Glutamatergic neuron (in vitro differentiated cells): ENCODE data around the gene TGFA. TPM values are rescaled to one million over a fixed set of nuclear protein-coding genes. Genes with fewer than 3 reads are reported as not detected.

Experiments
- DNase-seq: peaks from one replicate; pipeline ENCODE4 v3.0.0; 2022
- H3K27ac Mint-ChIP-seq: one replicate; pipeline ENCODE4 v1.8.0; 2020; ENCODE audit warnings: mild to moderate bottlenecking, mixed read lengths, inconsistent platforms; ENCODE audit not compliant: unreplicated experiment
- H3K27me3 Mint-ChIP-seq: one replicate; pipeline ENCODE4 v1.8.0; 2020; ENCODE audit warnings: mild to moderate bottlenecking, moderate library complexity, mixed read lengths, inconsistent platforms; ENCODE audit not compliant: unreplicated experiment
- H3K36me3 Mint-ChIP-seq: one replicate; pipeline ENCODE4 v1.8.0; 2020; ENCODE audit warnings: mild to moderate bottlenecking, mixed read lengths, inconsistent platforms; ENCODE audit not compliant: unreplicated experiment
- H3K4me1 Mint-ChIP-seq: one replicate; pipeline ENCODE4 v1.8.0; 2020; ENCODE audit warnings: mild to moderate bottlenecking, low read depth, mixed read lengths, inconsistent platforms; ENCODE audit not compliant: unreplicated experiment
- H3K4me3 Mint-ChIP-seq: one replicate; pipeline ENCODE4 v1.8.0; 2020; ENCODE audit warnings: mild to moderate bottlenecking, mixed read lengths, inconsistent platforms; ENCODE audit not compliant: unreplicated experiment
- H3K9me3 Mint-ChIP-seq: one replicate; pipeline ENCODE4 v1.8.0; 2020; ENCODE audit warnings: mild to moderate bottlenecking, moderate library complexity, mixed read lengths, inconsistent platforms; ENCODE audit not compliant: unreplicated experiment
- total RNA-seq: library from RNA; stranded (reverse); fragmentation: NEBNext Ultra II Directional; extraction: Animal tissue kit (Norgen Biotek cat#: 25700); gene quantifications from one replicate; pipeline ENCODE4 v1.2.1, GENCODE V29; 2021; ENCODE audit not compliant: unreplicated experiment
- TF ChIP-seq, protein P1 (sequence below): fragments of 200-600 bp; sonication (generic); IDR thresholded peaks from one replicate; pipeline ENCODE4 v1.5.0; 2021; ENCODE audit not compliant: partially characterized antibody, unreplicated experiment

TGFA gene
- total RNA-seq, 1 donor from 2014 or later, result 4.7 TPM

DNA sequence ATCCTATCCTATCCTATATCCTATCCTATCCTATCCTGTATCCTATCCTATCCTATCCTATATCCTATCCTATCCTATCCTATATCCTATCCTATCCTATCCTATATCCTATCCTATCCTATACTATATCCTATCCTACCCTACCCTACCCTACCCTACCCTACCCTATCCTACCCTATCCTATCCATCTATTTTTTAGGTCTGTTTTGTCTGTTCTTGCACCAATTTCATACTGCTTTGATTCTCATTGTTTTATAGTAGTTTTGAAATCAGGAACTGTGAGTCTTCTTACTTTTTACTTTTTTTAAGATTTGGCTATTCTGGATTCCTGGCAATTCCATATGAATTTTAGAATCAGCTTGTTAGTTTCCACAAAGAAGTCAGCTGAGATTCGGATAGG, 118.5 kb downstream of the TGFA start:
- H3K36me3 Mint-ChIP-seq, result no peaks in the 10 kb centered on the region
- no peak overlapping the region for H3K4me3 Mint-ChIP-seq
- H3K27me3 Mint-ChIP-seq, result peaks cover 3% of the 10 kb centered on the region
- H3K27ac Mint-ChIP-seq, result no peak overlapping the region
- TF ChIP-seq, protein P1, sequence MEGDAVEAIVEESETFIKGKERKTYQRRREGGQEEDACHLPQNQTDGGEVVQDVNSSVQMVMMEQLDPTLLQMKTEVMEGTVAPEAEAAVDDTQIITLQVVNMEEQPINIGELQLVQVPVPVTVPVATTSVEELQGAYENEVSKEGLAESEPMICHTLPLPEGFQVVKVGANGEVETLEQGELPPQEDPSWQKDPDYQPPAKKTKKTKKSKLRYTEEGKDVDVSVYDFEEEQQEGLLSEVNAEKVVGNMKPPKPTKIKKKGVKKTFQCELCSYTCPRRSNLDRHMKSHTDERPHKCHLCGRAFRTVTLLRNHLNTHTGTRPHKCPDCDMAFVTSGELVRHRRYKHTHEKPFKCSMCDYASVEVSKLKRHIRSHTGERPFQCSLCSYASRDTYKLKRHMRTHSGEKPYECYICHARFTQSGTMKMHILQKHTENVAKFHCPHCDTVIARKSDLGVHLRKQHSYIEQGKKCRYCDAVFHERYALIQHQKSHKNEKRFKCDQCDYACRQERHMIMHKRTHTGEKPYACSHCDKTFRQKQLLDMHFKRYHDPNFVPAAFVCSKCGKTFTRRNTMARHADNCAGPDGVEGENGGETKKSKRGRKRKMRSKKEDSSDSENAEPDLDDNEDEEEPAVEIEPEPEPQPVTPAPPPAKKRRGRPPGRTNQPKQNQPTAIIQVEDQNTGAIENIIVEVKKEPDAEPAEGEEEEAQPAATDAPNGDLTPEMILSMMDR, result no peak
- DNase-seq, result no peak
- H3K4me1 Mint-ChIP-seq, result no peaks in the 10 kb centered on the region
- H3K9me3 Mint-ChIP-seq, result no peaks in the 10 kb centered on the region

DNA sequence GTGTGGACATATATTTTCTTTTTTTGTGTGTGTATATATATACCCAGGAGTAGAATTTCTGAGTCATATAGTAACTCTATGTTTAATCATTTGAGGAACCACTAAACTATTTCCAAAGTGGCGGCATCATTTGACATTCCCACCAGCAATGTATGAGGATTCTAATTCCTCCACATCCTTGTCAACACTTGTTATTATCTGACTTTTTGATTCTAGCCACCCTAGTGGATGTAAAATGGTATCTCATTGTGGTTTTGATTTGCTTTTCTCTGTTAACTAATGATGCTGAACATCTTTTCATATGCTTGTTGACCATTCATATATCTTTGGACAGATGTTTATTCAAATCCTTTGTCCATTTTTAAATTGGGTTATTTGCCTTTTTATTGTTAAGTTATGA, 120.3 kb downstream of the TGFA start:
- Mint-ChIP-seq H3K27ac (no peak overlapping the region), H3K4me3 (no peak overlapping the region), H3K4me1 (no peaks in the 10 kb centered on the region), H3K9me3 (no peaks in the 10 kb centered on the region), H3K36me3 (no peaks in the 10 kb centered on the region), H3K27me3 (no peaks in the 10 kb centered on the region)
- no peak for DNase-seq
- TF ChIP-seq, protein P1, result no peak

DNA sequence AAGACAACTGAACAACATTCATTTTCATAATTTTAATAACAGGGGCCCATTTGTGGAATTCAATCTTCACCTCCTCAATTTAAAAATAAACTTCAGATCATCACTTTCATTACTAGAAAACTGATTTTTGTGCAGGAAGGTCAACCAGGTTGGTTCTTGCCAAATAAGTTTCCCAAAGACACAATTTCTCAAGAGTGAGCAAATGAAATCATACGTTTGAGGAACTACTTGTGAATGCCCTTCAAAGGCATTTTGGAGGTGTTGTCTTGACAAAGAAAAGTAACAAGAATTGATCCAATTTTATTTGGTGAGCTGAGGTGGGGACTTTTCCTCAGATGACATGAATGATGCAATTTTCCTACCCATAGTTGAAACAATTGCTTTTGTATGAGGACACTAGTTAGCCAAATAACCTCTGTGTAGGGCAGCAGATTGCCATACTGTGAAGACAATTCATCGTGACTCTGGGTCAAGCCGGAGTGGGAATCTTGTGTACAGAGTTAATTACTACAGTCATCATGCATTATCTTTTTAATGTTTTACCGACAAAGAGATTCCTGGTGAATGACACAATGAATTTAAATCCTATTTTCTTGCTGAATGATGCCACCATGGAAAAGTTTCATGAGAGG, 121.8 kb downstream of the TGFA start:
- DNase-seq, result no peak
- Mint-ChIP-seq H3K27me3 (no peaks in the 10 kb centered on the region), H3K27ac (no peak overlapping the region), H3K36me3 (no peaks in the 10 kb centered on the region), H3K9me3 (no peaks in the 10 kb centered on the region), H3K4me1 (no peaks in the 10 kb centered on the region), H3K4me3 (no peak overlapping the region)
- TF ChIP-seq, protein P1, result no peak

DNA sequence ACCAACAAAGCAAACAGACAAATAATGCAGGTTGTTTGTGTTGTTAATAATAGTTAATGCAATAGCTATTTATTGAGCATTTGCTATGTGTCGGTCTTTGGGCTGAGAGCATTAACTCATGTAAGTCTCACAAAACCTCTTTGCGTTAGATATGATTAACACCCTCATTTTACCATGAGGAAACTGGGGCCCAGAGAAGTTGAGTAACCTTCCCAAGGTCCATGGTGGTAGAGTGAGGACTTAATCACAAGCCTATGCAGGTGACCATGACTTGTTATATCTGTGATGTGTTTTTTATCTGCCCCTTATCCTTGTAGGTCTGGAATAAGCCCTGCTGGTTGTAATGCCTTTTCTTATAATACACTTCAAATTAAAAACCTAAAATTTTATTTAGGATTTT, 127.3 kb downstream of the TGFA start:
- no peaks in the 10 kb centered on the region for H3K4me1 Mint-ChIP-seq
- no peak overlapping the region for H3K27ac Mint-ChIP-seq
- TF ChIP-seq, protein P1, result no peak
- peaks cover 2% of the 10 kb centered on the region for H3K27me3 Mint-ChIP-seq
- H3K4me3 Mint-ChIP-seq, result no peak overlapping the region
- no peaks in the 10 kb centered on the region for H3K9me3 Mint-ChIP-seq
- H3K36me3 Mint-ChIP-seq, result no peaks in the 10 kb centered on the region
- no peak for DNase-seq

DNA sequence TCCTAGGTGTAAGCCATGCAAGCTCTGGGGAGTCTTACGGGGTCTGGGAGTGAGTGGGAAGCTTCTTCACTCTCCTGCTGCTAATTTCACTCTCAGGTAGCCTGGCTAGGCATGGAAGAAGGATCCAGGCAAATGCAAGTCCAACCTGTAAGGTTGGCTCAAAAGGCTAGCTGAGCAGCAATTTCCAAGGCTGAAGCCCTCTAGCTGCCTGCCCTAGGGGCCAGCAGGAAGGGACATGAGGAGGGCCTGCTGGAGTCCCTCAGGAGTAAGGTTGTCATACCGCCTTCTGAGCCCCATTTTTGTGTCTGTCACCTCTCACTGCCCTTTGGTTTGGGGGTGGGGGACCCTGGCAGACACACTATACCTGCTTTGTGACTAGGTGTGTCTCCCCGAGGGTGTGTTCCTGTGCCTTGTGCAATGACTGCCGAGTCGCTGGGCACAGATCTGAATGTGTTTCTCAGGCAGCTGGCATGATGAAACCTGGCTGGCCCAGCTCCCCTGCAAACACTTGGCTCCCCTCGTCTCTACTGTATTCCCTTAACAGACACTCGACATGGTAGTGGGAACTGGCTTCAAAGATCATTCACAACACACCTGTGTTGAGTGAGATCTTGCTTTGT, 127.8 kb downstream of the TGFA start:
- Mint-ChIP-seq H3K4me3 (no peak overlapping the region), H3K27ac (no peak overlapping the region), H3K9me3 (no peaks in the 10 kb centered on the region), H3K4me1 (no peaks in the 10 kb centered on the region), H3K36me3 (no peaks in the 10 kb centered on the region), H3K27me3 (peaks cover 2% of the 10 kb centered on the region)
- DNase-seq, result no peak
- TF ChIP-seq, protein P1, result no peak
